GM23338 (cell line): Measurements from ENCODE around the gene SASS6. TPM values are rescaled to one million over a fixed set of nuclear protein-coding genes. Genes with fewer than 3 reads are reported as not detected.

Experiments
- ATAC-seq: fragments of 200-7000 bp; cut with Tn5 transposase; 3 replicates; pipeline ENCODE4 v1.9.1; 2020
- DNase-seq: peaks from one replicate; pipeline ENCODE4 v3.0.0-alpha.2; 2015; ENCODE audit warnings: low spot score
- H2AFZ ChIP-seq: fragments of 200-600 bp; sonication (generic); 2 replicates; pipeline ENCODE4 v1.8.0; 2016; ENCODE audit warnings: antibody characterized with exemption, mild to moderate bottlenecking, moderate library complexity
- H3F3A ChIP-seq: fragments of 200-600 bp; sonication (generic); replicated peaks from 2 replicates; pipeline ENCODE4 v1.8.0; 2017; ENCODE audit warnings: antibody characterized with exemption, mixed run types, low read depth
- H3K27ac ChIP-seq: fragments of 200-600 bp; sonication (generic); 2 replicates; pipeline ENCODE4 v1.6.1; 2016; ENCODE audit warnings: low read depth
- H3K27me3 ChIP-seq: fragments of 200-600 bp; sonication (generic); 2 replicates; pipeline ENCODE4 v1.8.0; 2016; ENCODE audit warnings: mild to moderate bottlenecking, mixed run types, moderate library complexity; ENCODE audit not compliant: insufficient read depth
- H3K36me3 ChIP-seq: fragments of 200-600 bp; sonication (generic); 2 replicates; pipeline ENCODE4 v1.8.0; 2016; ENCODE audit warnings: mild to moderate bottlenecking; ENCODE audit not compliant: insufficient read depth
- H3K4me1 ChIP-seq: fragments of 200-600 bp; sonication (generic); 2 replicates; pipeline ENCODE4 v1.8.0; 2016; ENCODE audit warnings: mild to moderate bottlenecking, moderate library complexity; ENCODE audit not compliant: insufficient read depth
- H3K4me2 ChIP-seq: fragments of 200-600 bp; sonication (generic); 2 replicates; pipeline ENCODE4 v1.7.1; 2017; ENCODE audit warnings: mixed run types
- H3K4me3 ChIP-seq: fragments of 200-600 bp; sonication (generic); 2 replicates; pipeline ENCODE4 v1.6.1; 2016; ENCODE audit warnings: mixed run types
- H3K79me2 ChIP-seq: fragments of 200-600 bp; sonication (generic); replicated peaks from 2 replicates; pipeline ENCODE4 v1.8.0; 2017; ENCODE audit warnings: mild to moderate bottlenecking; ENCODE audit not compliant: insufficient read depth
- H3K9me2 ChIP-seq: fragments of 200-600 bp; sonication (generic); 2 replicates; pipeline ENCODE4 v1.8.0; 2017; ENCODE audit not compliant: insufficient read depth
- H4K20me1 ChIP-seq: fragments of 200-600 bp; sonication (generic); replicated peaks from 2 replicates; pipeline ENCODE4 v1.8.0; 2017; ENCODE audit warnings: mild to moderate bottlenecking; ENCODE audit not compliant: insufficient read depth
- H3K27ac Mint-ChIP-seq: 2 replicates; pipeline ENCODE4 v1.8.0; 2020; ENCODE audit warnings: inconsistent platforms, mild to moderate bottlenecking, moderate library complexity, mixed read lengths
- H3K27me3 Mint-ChIP-seq: 3 replicates; pipeline ENCODE4 v1.8.0; 2022; ENCODE audit warnings: low read depth, mild to moderate bottlenecking, moderate library complexity, mixed read lengths, inconsistent platforms; ENCODE audit not compliant: insufficient read depth, poor library complexity
- H3K36me3 Mint-ChIP-seq: 3 replicates; pipeline ENCODE4 v1.8.0; 2021; ENCODE audit warnings: low read depth, mild to moderate bottlenecking, inconsistent platforms, moderate library complexity, mixed read lengths
- H3K4me1 Mint-ChIP-seq: 3 replicates; pipeline ENCODE4 v1.8.0; 2020; ENCODE audit warnings: mild to moderate bottlenecking, inconsistent platforms, mixed read lengths
- H3K4me3 Mint-ChIP-seq: 3 replicates; pipeline ENCODE4 v1.8.0; 2021; ENCODE audit warnings: moderate library complexity, mild to moderate bottlenecking, inconsistent platforms, mixed read lengths
- H3K9me3 Mint-ChIP-seq: 3 replicates; pipeline ENCODE4 v1.8.0; 2020; ENCODE audit warnings: moderate library complexity, mild to moderate bottlenecking, inconsistent platforms, mixed read lengths
- CREB1 ChIP-seq: fragments of 250-450 bp; sonication (Bioruptor Pico); IDR thresholded peaks from 2 replicates; pipeline ENCODE4 v1.5.0; 2020; ENCODE audit warnings: low read depth, mild to moderate bottlenecking, moderate library complexity
- EZH2 ChIP-seq: fragments of 200-600 bp; sonication (generic); IDR thresholded peaks from one replicate; pipeline ENCODE4 v1.8.0; 2017; ENCODE audit warnings: antibody characterized with exemption, mild to moderate bottlenecking, low read depth; ENCODE audit not compliant: unreplicated experiment
- EZH2phosphoT487 ChIP-seq: fragments of 200-600 bp; sonication (generic); IDR thresholded peaks from one replicate; pipeline ENCODE4 v1.8.1; 2018; ENCODE audit warnings: antibody characterized with exemption; ENCODE audit not compliant: unreplicated experiment
- JUNB ChIP-seq: IDR thresholded peaks from one replicate; pipeline ENCODE4 v1.6.1; 2016; ENCODE audit warnings: antibody characterized with exemption; ENCODE audit not compliant: unreplicated experiment
- NANOG ChIP-seq: IDR thresholded peaks from 2 replicates; pipeline ENCODE4 v1.6.1; 2016; ENCODE audit warnings: antibody characterized with exemption, borderline replicate concordance
- POLR2AphosphoS5 ChIP-seq: IDR thresholded peaks from 2 replicates; pipeline ENCODE4 v1.6.1; 2016; ENCODE audit warnings: antibody characterized with exemption, low read depth
- STAT1 ChIP-seq: IDR thresholded peaks from one replicate; pipeline ENCODE4 v1.6.1; 2016; ENCODE audit warnings: antibody characterized with exemption; ENCODE audit not compliant: unreplicated experiment
- ZNF114 ChIP-seq: fragments of 250-450 bp; sonication (Bioruptor Pico); IDR thresholded peaks from 2 replicates; pipeline ENCODE4 v1.5.0; 2020; ENCODE audit warnings: mild to moderate bottlenecking, moderate library complexity
- ZNF331 ChIP-seq: fragments of 250-450 bp; sonication (Bioruptor Pico); IDR thresholded peaks from 2 replicates; pipeline ENCODE4 v1.5.0; 2020; ENCODE audit warnings: low read depth, mild to moderate bottlenecking, moderate library complexity
- polyA plus RNA-seq: library from polyadenylated mRNA; unstranded; fragments of >200 nt; fragmentation: Nextera tagmentation; extraction: Ambion mirVana; gene quantifications from 2 replicates; pipeline ENCODE4 v1.2.1, GENCODE V29; 2016
- total RNA-seq: library from RNA; depleted of rRNA; stranded (reverse); fragments of >200 nt; shearing (Covaris generic); gene quantifications from 2 replicates; pipeline ENCODE4 v1.2.3, GENCODE V29; 2014
- TF ChIP-seq, protein P1 (sequence below), 2 experiments: fragments of 200-600 bp in 1 of 2; sonication (generic) in 1 of 2; conservative IDR thresholded peaks; 2 replicates each; pipeline versions ENCODE4 v1.5.1 to v1.6.1; 2016 to 2017; ENCODE audit warnings: antibody characterized with exemption in 2 of 2, low read depth in 2 of 2, mild to moderate bottlenecking in 2 of 2, moderate library complexity in 1 of 2
- TF ChIP-seq, protein P2 (sequence below): IDR thresholded peaks from 2 replicates; pipeline ENCODE4 v1.6.1; 2016; ENCODE audit warnings: antibody characterized with exemption
- TF ChIP-seq, protein P3 (sequence below): IDR thresholded peaks from one replicate; pipeline ENCODE4 v1.6.1; 2018; ENCODE audit warnings: antibody characterized with exemption; ENCODE audit not compliant: unreplicated experiment
- TF ChIP-seq, protein P4 (sequence below): fragments of 250-450 bp; sonication (Bioruptor Pico); IDR thresholded peaks from 2 replicates; pipeline ENCODE4 v1.5.0; 2020; ENCODE audit warnings: mild to moderate bottlenecking, moderate library complexity

SASS6 gene
- total and polyA plus RNA-seq, 2 experiments from 2014 or later: 17.0 to 21.1 TPM

DNA sequence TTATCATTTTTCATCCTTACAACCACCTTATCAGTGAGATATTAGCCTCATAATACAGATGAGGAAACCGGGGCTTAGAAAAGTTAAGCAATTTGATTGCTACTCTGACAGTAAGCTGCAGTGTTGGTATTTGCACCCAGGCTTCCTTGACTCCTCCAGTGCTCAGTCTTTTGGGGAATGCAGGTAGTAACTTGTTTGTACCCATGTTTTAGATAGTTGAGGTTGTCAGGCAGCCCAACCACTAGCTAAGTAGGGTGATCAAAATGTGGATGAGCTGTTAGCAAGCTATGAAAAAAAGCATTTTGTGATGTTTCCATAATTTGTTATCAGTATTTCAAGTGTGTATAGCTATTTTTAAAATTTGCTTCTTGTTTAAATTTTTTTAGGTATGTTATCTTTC is 80.8 kb downstream of the SASS6 start (continued):
- TF ChIP-seq EZH2: no peak

DNA sequence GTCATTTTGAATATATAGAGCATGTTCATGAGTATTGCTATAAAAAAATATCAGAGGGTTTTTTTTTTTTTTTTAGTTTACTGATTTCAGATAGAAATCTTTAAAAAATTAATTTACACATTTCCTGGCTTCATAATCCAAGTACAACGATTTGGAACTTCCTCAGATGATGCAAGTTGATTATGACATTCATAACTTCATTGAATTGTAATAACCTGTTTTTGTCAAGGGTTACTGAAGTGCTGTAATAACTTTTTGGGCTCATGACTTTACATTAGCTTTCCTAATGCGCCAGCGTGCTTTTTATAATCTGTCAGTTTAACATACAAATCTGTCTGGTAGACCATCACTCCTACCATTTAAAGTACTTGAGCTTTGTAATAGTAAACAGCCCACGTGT is 81.3 kb downstream of the SASS6 start:
- Mint-ChIP-seq H3K9me3 (no peaks in the 10 kb centered on the region), H3K4me3 (no peak overlapping the region), H3K36me3 (peaks cover 10% of the 10 kb centered on the region; the same call in 2 of the 3 replicates), H3K4me1 (peaks cover 33% of the 10 kb centered on the region), H3K27ac (no peak overlapping the region), H3K27me3 (peaks cover 2% of the 10 kb centered on the region)
- Histone ChIP-seq H3K4me3 (no peak overlapping the region), H4K20me1 (peaks cover 14% of the 10 kb centered on the region), H3K27ac (no peak overlapping the region), H3K4me2 (no peak overlapping the region), H2AFZ (no peak overlapping the region), H3F3A (no peaks in the 10 kb centered on the region), H3K79me2 (peaks cover 100% of the 10 kb centered on the region), H3K9me2 (no peaks in the 10 kb centered on the region), H3K36me3 (peaks cover 3% of the 10 kb centered on the region; the same call in 1 of the 2 replicates), H3K4me1 (peaks cover 37% of the 10 kb centered on the region), H3K27me3 (no peaks in the 10 kb centered on the region)
- TF ChIP-seq, protein P1, sequence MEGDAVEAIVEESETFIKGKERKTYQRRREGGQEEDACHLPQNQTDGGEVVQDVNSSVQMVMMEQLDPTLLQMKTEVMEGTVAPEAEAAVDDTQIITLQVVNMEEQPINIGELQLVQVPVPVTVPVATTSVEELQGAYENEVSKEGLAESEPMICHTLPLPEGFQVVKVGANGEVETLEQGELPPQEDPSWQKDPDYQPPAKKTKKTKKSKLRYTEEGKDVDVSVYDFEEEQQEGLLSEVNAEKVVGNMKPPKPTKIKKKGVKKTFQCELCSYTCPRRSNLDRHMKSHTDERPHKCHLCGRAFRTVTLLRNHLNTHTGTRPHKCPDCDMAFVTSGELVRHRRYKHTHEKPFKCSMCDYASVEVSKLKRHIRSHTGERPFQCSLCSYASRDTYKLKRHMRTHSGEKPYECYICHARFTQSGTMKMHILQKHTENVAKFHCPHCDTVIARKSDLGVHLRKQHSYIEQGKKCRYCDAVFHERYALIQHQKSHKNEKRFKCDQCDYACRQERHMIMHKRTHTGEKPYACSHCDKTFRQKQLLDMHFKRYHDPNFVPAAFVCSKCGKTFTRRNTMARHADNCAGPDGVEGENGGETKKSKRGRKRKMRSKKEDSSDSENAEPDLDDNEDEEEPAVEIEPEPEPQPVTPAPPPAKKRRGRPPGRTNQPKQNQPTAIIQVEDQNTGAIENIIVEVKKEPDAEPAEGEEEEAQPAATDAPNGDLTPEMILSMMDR (conservative IDR thresholded peaks at IDR 0.05; ENCODE audit: low read depth in 2 of 2): no peak
- no peak for TF ChIP-seq EZH2
- TF ChIP-seq ZNF331 (CRISPR knock-in tag): no peak
- TF ChIP-seq, protein P2, sequence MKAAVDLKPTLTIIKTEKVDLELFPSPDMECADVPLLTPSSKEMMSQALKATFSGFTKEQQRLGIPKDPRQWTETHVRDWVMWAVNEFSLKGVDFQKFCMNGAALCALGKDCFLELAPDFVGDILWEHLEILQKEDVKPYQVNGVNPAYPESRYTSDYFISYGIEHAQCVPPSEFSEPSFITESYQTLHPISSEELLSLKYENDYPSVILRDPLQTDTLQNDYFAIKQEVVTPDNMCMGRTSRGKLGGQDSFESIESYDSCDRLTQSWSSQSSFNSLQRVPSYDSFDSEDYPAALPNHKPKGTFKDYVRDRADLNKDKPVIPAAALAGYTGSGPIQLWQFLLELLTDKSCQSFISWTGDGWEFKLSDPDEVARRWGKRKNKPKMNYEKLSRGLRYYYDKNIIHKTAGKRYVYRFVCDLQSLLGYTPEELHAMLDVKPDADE: no peak
- no peak for TF ChIP-seq EZH2phosphoT487
- TF ChIP-seq, protein P3, sequence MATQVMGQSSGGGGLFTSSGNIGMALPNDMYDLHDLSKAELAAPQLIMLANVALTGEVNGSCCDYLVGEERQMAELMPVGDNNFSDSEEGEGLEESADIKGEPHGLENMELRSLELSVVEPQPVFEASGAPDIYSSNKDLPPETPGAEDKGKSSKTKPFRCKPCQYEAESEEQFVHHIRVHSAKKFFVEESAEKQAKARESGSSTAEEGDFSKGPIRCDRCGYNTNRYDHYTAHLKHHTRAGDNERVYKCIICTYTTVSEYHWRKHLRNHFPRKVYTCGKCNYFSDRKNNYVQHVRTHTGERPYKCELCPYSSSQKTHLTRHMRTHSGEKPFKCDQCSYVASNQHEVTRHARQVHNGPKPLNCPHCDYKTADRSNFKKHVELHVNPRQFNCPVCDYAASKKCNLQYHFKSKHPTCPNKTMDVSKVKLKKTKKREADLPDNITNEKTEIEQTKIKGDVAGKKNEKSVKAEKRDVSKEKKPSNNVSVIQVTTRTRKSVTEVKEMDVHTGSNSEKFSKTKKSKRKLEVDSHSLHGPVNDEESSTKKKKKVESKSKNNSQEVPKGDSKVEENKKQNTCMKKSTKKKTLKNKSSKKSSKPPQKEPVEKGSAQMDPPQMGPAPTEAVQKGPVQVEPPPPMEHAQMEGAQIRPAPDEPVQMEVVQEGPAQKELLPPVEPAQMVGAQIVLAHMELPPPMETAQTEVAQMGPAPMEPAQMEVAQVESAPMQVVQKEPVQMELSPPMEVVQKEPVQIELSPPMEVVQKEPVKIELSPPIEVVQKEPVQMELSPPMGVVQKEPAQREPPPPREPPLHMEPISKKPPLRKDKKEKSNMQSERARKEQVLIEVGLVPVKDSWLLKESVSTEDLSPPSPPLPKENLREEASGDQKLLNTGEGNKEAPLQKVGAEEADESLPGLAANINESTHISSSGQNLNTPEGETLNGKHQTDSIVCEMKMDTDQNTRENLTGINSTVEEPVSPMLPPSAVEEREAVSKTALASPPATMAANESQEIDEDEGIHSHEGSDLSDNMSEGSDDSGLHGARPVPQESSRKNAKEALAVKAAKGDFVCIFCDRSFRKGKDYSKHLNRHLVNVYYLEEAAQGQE: no peak
- TF ChIP-seq ZNF114 (CRISPR knock-in tag): no peak
- TF ChIP-seq NANOG: no peak
- no peak for TF ChIP-seq POLR2AphosphoS5
- TF ChIP-seq, protein P4, sequence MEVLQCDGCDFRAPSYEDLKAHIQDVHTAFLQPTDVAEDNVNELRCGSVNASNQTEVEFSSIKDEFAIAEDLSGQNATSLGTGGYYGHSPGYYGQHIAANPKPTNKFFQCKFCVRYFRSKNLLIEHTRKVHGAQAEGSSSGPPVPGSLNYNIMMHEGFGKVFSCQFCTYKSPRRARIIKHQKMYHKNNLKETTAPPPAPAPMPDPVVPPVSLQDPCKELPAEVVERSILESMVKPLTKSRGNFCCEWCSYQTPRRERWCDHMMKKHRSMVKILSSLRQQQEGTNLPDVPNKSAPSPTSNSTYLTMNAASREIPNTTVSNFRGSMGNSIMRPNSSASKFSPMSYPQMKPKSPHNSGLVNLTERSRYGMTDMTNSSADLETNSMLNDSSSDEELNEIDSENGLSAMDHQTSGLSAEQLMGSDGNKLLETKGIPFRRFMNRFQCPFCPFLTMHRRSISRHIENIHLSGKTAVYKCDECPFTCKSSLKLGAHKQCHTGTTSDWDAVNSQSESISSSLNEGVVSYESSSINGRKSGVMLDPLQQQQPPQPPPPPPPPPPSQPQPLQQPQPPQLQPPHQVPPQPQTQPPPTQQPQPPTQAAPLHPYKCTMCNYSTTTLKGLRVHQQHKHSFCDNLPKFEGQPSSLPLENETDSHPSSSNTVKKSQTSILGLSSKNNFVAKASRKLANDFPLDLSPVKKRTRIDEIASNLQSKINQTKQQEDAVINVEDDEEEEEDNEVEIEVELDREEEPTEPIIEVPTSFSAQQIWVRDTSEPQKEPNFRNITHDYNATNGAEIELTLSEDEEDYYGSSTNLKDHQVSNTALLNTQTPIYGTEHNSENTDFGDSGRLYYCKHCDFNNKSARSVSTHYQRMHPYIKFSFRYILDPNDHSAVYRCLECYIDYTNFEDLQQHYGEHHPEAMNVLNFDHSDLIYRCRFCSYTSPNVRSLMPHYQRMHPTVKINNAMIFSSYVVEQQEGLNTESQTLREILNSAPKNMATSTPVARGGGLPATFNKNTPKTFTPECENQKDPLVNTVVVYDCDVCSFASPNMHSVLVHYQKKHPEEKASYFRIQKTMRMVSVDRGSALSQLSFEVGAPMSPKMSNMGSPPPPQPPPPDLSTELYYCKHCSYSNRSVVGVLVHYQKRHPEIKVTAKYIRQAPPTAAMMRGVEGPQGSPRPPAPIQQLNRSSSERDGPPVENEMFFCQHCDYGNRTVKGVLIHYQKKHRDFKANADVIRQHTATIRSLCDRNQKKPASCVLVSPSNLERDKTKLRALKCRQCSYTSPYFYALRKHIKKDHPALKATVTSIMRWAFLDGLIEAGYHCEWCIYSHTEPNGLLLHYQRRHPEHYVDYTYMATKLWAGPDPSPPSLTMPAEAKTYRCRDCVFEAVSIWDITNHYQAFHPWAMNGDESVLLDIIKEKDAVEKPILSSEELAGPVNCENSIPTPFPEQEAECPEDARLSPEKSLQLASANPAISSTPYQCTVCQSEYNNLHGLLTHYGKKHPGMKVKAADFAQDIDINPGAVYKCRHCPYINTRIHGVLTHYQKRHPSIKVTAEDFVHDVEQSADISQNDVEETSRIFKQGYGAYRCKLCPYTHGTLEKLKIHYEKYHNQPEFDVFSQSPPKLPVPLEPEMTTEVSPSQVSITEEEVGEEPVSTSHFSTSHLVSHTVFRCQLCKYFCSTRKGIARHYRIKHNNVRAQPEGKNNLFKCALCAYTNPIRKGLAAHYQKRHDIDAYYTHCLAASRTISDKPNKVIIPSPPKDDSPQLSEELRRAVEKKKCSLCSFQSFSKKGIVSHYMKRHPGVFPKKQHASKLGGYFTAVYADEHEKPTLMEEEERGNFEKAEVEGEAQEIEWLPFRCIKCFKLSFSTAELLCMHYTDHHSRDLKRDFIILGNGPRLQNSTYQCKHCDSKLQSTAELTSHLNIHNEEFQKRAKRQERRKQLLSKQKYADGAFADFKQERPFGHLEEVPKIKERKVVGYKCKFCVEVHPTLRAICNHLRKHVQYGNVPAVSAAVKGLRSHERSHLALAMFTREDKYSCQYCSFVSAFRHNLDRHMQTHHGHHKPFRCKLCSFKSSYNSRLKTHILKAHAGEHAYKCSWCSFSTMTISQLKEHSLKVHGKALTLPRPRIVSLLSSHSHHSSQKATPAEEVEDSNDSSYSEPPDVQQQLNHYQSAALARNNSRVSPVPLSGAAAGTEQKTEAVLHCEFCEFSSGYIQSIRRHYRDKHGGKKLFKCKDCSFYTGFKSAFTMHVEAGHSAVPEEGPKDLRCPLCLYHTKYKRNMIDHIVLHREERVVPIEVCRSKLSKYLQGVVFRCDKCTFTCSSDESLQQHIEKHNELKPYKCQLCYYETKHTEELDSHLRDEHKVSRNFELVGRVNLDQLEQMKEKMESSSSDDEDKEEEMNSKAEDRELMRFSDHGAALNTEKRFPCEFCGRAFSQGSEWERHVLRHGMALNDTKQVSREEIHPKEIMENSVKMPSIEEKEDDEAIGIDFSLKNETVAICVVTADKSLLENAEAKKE (CRISPR knock-in tag): no peak
- no peak for TF ChIP-seq CREB1 (CRISPR knock-in tag)
- TF ChIP-seq STAT1: no peak
- no peak for TF ChIP-seq JUNB
- DNase-seq: no peak
- ATAC-seq: no peak
